ENCODE measurements around the gene UVRAG. TPM values are rescaled to one million over a fixed set of nuclear protein-coding genes. Genes with fewer than 3 reads are reported as not detected.

UVRAG gene
- total and polyA plus RNA-seq, 2 of the 13 experiments (the other 11 are each of a cell fraction or from before 2014, with no cell fraction given): 9.7 to 17.3 TPM

GRCh38 chr11:76177250-76177686 is 362.3 kb downstream of the UVRAG start (continued):
- TF ChIP-seq KIAA2018 (CRISPR knock-in tag; IDR thresholded peaks at IDR 0.05; ENCODE audit: borderline replicate concordance) (no peak), NONO (IDR thresholded peaks at IDR 0.05) (no peak), NONO (CRISPR knock-in tag; conservative IDR thresholded peaks at IDR 0.05) (peak; percentile 43; the same call in 1 of the 2 replicates), KMT2A (CRISPR knock-in tag; IDR thresholded peaks at IDR 0.05) (no peak), ZNF296 (CRISPR knock-in tag; conservative IDR thresholded peaks at IDR 0.05) (no peak), ZNF816 (CRISPR knock-in tag; IDR thresholded peaks at IDR 0.05; ENCODE audit: borderline replicate concordance) (no peak), ZNF629 (CRISPR knock-in tag; conservative IDR thresholded peaks at IDR 0.05) (peak; percentile 97), ZBTB40 (IDR thresholded peaks at IDR 0.05) (no peak), ZBTB40 (CRISPR knock-in tag; IDR thresholded peaks at IDR 0.05) (no peak), TAF15 (IDR thresholded peaks at IDR 0.05; ENCODE audit: low read depth, low read length, poor library complexity, severe bottlenecking) (no peak), ZNF704 (CRISPR knock-in tag; IDR thresholded peaks at IDR 0.05; ENCODE audit: borderline replicate concordance) (no peak)

Data from HepG2 (cell line).